ENCODE data around the gene OTUD6A.

OTUD6A gene

GRCh38 chrX:70033348-70034051, 28.8 kb upstream of the OTUD6A start:
- no peak overlapping the region for H3K4me3 ChIP-seq (replicated peaks; ENCODE audit: low read depth, low read length)
- TF ChIP-seq CTCF (IDR thresholded peaks at IDR 0.05; ENCODE audit: insufficient read depth, low read length, poor library complexity, severe bottlenecking), result peak; percentile 72
- no peaks in the 10 kb centered on the region for H3K36me3 ChIP-seq (ENCODE audit: control insufficient read depth, insufficient read depth, low read length)
- no peaks in the 10 kb centered on the region for H3K27me3 ChIP-seq (replicated peaks; ENCODE audit: control insufficient read depth, insufficient read depth, low read length)
- no peak for DNase-seq (ENCODE audit: extremely low read depth, insufficient read length)

- TF ChIP-seq CTCF (IDR thresholded peaks at IDR 0.05; ENCODE audit: insufficient read depth, low read length, poor library complexity, severe bottlenecking), result no peak
- no peaks in the 10 kb centered on the region for H3K27me3 ChIP-seq (replicated peaks; ENCODE audit: control insufficient read depth, insufficient read depth, low read length)
- DNase-seq (ENCODE audit: extremely low read depth, insufficient read length), result no peak
- H3K36me3 ChIP-seq (ENCODE audit: control insufficient read depth, insufficient read depth, low read length), result no peaks in the 10 kb centered on the region
- H3K4me3 ChIP-seq (replicated peaks; ENCODE audit: low read depth, low read length), result no peak overlapping the region
Observed at GRCh38 chrX:70034646-70035045, 27.6 kb upstream of the OTUD6A start.

GRCh38 chrX:70038515-70038914, 23.7 kb upstream of the OTUD6A start:
- H3K27me3 ChIP-seq (replicated peaks; ENCODE audit: control insufficient read depth, insufficient read depth, low read length), result no peaks in the 10 kb centered on the region
- no peak for TF ChIP-seq CTCF (IDR thresholded peaks at IDR 0.05; ENCODE audit: insufficient read depth, low read length, poor library complexity, severe bottlenecking)
- no peak overlapping the region for H3K4me3 ChIP-seq (replicated peaks; ENCODE audit: low read depth, low read length)
- H3K36me3 ChIP-seq (ENCODE audit: control insufficient read depth, insufficient read depth, low read length), result no peaks in the 10 kb centered on the region
- DNase-seq (ENCODE audit: extremely low read depth, insufficient read length), result no peak

GRCh38 chrX:70038951-70039350, 23.3 kb upstream of the OTUD6A start:
- no peaks in the 10 kb centered on the region for H3K36me3 ChIP-seq (ENCODE audit: control insufficient read depth, insufficient read depth, low read length)
- DNase-seq (ENCODE audit: extremely low read depth, insufficient read length), result no peak
- no peak for TF ChIP-seq CTCF (IDR thresholded peaks at IDR 0.05; ENCODE audit: insufficient read depth, low read length, poor library complexity, severe bottlenecking)
- H3K4me3 ChIP-seq (replicated peaks; ENCODE audit: low read depth, low read length), result no peak overlapping the region
- no peaks in the 10 kb centered on the region for H3K27me3 ChIP-seq (replicated peaks; ENCODE audit: control insufficient read depth, insufficient read depth, low read length)

- no peak for DNase-seq (ENCODE audit: extremely low read depth, insufficient read length)
- no peak overlapping the region for H3K4me3 ChIP-seq (replicated peaks; ENCODE audit: low read depth, low read length)
- TF ChIP-seq CTCF (IDR thresholded peaks at IDR 0.05; ENCODE audit: insufficient read depth, low read length, poor library complexity, severe bottlenecking), result no peak
- no peaks in the 10 kb centered on the region for H3K27me3 ChIP-seq (replicated peaks; ENCODE audit: control insufficient read depth, insufficient read depth, low read length)
- no peaks in the 10 kb centered on the region for H3K36me3 ChIP-seq (ENCODE audit: control insufficient read depth, insufficient read depth, low read length)
Observed at GRCh38 chrX:70039758-70040157, 22.5 kb upstream of the OTUD6A start.

- Histone ChIP-seq H3K27me3 (replicated peaks; ENCODE audit: control insufficient read depth, insufficient read depth, low read length) (no peaks in the 10 kb centered on the region), H3K4me3 (replicated peaks; ENCODE audit: low read depth, low read length) (no peak overlapping the region)
- TF ChIP-seq CTCF (IDR thresholded peaks at IDR 0.05; ENCODE audit: insufficient read depth, low read length, poor library complexity, severe bottlenecking), result no peak
Observed at GRCh38 chrX:70041993-70042392, 20.3 kb upstream of the OTUD6A start.

More at GRCh38 chrX:70041993-70042392, 20.3 kb upstream of the OTUD6A start:
- H3K36me3 ChIP-seq (ENCODE audit: control insufficient read depth, insufficient read depth, low read length), result no peaks in the 10 kb centered on the region
- no peak for DNase-seq (ENCODE audit: extremely low read depth, insufficient read length)
